Mucosa of stomach (tissue), 1 donor: Measurements from ENCODE around the gene PGC.

Source experiments
- H3K27me3 ChIP-seq: one replicate; pipeline ENCODE4 v1.7.0; 2013; ENCODE audit warnings: mild to moderate bottlenecking, low read length; ENCODE audit not compliant: control insufficient read depth, insufficient read depth
- H3K36me3 ChIP-seq: one replicate; pipeline ENCODE4 v1.7.0; 2013; ENCODE audit warnings: low read length; ENCODE audit not compliant: control insufficient read depth, insufficient read depth
- H3K4me1 ChIP-seq: one replicate; pipeline ENCODE4 v1.7.0; 2013; ENCODE audit warnings: mild to moderate bottlenecking, low read length; ENCODE audit not compliant: control insufficient read depth, insufficient read depth
- H3K4me3 ChIP-seq: one replicate; pipeline ENCODE4 v1.7.0; 2013; ENCODE audit warnings: low read length
- H3K9ac ChIP-seq: one replicate; pipeline ENCODE4 v1.7.0; 2013; ENCODE audit warnings: mild to moderate bottlenecking, low read length, moderate library complexity
- H3K9me3 ChIP-seq: one replicate; pipeline ENCODE4 v1.7.0; 2013; ENCODE audit warnings: mild to moderate bottlenecking, low read length, moderate library complexity; ENCODE audit not compliant: control insufficient read depth
- donor health status: Pancreatic carcinoma.

The PGC gene

GRCh38 chr6:41691426-41692079, 55.6 kb downstream of the PGC start:
- H3K9ac ChIP-seq = no peak overlapping the region
- H3K9me3 ChIP-seq = no peaks in the 10 kb centered on the region
- no peaks in the 10 kb centered on the region for H3K27me3 ChIP-seq
- peaks cover 40% of the 10 kb centered on the region for H3K4me1 ChIP-seq
- H3K4me3 ChIP-seq = no peak overlapping the region
- peaks cover 8% of the 10 kb centered on the region for H3K36me3 ChIP-seq

DNA sequence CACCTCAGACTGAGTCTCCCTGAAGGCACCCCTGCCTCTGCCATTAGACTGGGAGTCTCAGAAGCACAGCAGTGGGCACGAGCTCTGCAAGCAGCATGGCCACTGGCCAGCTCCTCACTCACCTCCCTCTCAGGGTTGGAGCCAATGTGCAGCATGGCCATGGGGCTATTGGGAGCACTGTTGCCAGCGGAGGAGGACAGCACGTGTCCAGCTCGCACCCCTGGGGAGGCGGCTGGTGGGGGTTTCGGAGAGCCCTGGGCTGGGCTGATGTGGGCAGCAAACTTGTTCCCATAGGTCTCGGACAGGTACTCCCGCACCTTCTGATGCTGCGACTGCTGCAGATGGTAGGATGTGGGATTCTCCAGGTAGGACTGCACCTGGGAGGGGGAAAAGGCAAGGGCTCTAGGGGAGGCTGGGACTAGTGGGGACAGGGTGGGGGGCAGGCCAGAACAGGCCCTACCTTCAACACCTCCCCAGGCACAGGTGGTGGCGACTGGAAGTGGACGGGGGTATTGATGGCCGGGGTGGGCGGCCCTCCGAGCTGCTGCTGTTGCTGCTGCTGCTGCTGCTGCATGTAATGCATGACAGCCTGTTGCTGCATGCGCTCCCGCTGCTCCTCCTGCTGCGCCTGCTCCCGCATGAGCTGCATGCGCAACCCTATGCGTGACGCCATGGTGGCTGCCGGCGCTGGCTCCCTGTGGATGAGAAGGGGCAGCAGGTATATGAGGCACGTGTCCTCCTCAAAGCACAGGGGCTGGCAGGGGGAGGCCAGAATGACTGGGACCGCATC, 56.5 kb downstream of the PGC start:
- H3K36me3 ChIP-seq = peaks cover 10% of the 10 kb centered on the region

DNA sequence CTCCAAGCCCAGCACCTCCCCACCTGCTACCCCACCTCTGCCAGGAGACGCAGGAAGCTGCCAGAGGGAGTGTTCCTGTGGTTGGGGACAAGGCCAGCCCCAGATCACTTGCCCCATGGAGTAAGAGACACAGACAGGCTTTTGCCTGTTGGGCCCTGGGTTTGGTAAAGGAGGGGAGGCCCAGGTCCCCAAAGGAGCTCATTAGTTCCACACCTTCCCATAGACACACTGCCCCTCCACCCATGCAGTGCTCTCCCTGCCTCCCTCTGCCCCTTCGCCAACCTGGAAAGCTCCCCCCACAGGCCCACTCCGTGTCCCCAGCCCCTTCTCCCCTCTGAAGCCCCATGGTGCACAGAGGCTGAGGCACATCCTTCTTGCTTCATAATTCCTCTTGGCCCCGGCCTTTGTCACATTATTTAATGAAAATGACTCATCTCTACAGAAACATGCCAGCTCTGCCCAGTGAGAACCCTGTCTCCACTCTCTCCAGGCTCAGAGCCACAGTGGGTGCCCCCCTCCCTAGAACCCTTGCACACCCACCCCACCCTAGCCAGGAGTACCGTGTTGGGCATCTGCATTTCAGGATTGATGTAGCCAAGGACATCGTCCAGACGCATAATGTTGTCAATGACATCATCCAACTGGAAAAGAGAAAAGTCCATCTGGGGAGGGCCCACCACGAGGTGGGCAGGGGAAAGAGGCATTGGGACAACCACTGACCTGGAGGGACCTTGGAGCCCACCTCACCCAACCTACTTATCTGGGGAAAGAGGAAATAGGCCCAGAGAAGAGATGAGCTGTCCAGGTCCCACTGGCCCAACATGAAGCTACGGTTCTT, 57.8 kb downstream of the PGC start:
- Histone ChIP-seq H3K4me3 (no peak overlapping the region), H3K36me3 (peaks cover 15% of the 10 kb centered on the region), H3K27me3 (no peaks in the 10 kb centered on the region), H3K9me3 (no peaks in the 10 kb centered on the region), H3K4me1 (peaks cover 40% of the 10 kb centered on the region), H3K9ac (no peak overlapping the region)

More for the DNA sequence above, 56.5 kb downstream of the PGC start:
- Histone ChIP-seq H3K27me3 (no peaks in the 10 kb centered on the region), H3K4me3 (no peak overlapping the region), H3K9me3 (no peaks in the 10 kb centered on the region), H3K9ac (no peak overlapping the region), H3K4me1 (peaks cover 40% of the 10 kb centered on the region)

- no peaks in the 10 kb centered on the region for H3K27me3 ChIP-seq
- H3K9ac ChIP-seq = peak overlapping the region; percentile 29
- H3K4me1 ChIP-seq = peaks cover 42% of the 10 kb centered on the region
- H3K9me3 ChIP-seq = no peaks in the 10 kb centered on the region
- H3K36me3 ChIP-seq = peaks cover 15% of the 10 kb centered on the region
- H3K4me3 ChIP-seq = no peak overlapping the region
These were observed 58.8 kb downstream of the PGC start for GRCh38 chr6:41688256-41688965.

- Histone ChIP-seq H3K4me1 (peaks cover 43% of the 10 kb centered on the region), H3K4me3 (no peak overlapping the region), H3K9ac (no peak overlapping the region), H3K27me3 (no peaks in the 10 kb centered on the region), H3K36me3 (peaks cover 15% of the 10 kb centered on the region), H3K9me3 (no peaks in the 10 kb centered on the region)
These were observed 59.6 kb downstream of the PGC start for GRCh38 chr6:41687501-41688175.
